ENCODE data around the gene LTB4R2.

LTB4R2 gene

GRCh38 chr14:24290746-24291145 lies 19.2 kb upstream of the LTB4R2 start:
- H3K27ac ChIP-seq (ENCODE audit: low read depth, low read length): no peak overlapping the region
- no peak overlapping the region for H3K4me3 ChIP-seq (ENCODE audit: low read depth, low read length)
- no peaks in the 10 kb centered on the region for H3K9me3 ChIP-seq (ENCODE audit: control insufficient read depth, insufficient read depth, low read length)
- peaks cover 31% of the 10 kb centered on the region for H3K36me3 ChIP-seq (ENCODE audit: control insufficient read depth, insufficient read depth, low read length)
- no peak overlapping the region for H3K9ac ChIP-seq (ENCODE audit: low read depth, low read length)
- H3K4me1 ChIP-seq (ENCODE audit: control insufficient read depth, insufficient read depth, low read length): no peaks in the 10 kb centered on the region
- H3K27me3 ChIP-seq (ENCODE audit: control insufficient read depth, insufficient read depth, low read length): no peaks in the 10 kb centered on the region

GRCh38 chr14:24291446-24292117 lies 18.4 kb upstream of the LTB4R2 start:
- no peak overlapping the region for H3K4me3 ChIP-seq (ENCODE audit: low read depth, low read length)
- no peaks in the 10 kb centered on the region for H3K4me1 ChIP-seq (ENCODE audit: control insufficient read depth, insufficient read depth, low read length)
- H3K27me3 ChIP-seq (ENCODE audit: control insufficient read depth, insufficient read depth, low read length): no peaks in the 10 kb centered on the region
- H3K27ac ChIP-seq (ENCODE audit: low read depth, low read length): no peak overlapping the region
- H3K36me3 ChIP-seq (ENCODE audit: control insufficient read depth, insufficient read depth, low read length): peaks cover 38% of the 10 kb centered on the region
- no peaks in the 10 kb centered on the region for H3K9me3 ChIP-seq (ENCODE audit: control insufficient read depth, insufficient read depth, low read length)
- no peak overlapping the region for H3K9ac ChIP-seq (ENCODE audit: low read depth, low read length)

GRCh38 chr14:24292118-24292807 lies 17.7 kb upstream of the LTB4R2 start:
- Histone ChIP-seq H3K4me1 (ENCODE audit: control insufficient read depth, insufficient read depth, low read length) (no peaks in the 10 kb centered on the region), H3K9ac (ENCODE audit: low read depth, low read length) (no peak overlapping the region), H3K27me3 (ENCODE audit: control insufficient read depth, insufficient read depth, low read length) (no peaks in the 10 kb centered on the region), H3K4me3 (ENCODE audit: low read depth, low read length) (no peak overlapping the region), H3K36me3 (ENCODE audit: control insufficient read depth, insufficient read depth, low read length) (peaks cover 38% of the 10 kb centered on the region), H3K9me3 (ENCODE audit: control insufficient read depth, insufficient read depth, low read length) (no peaks in the 10 kb centered on the region), H3K27ac (ENCODE audit: low read depth, low read length) (no peak overlapping the region)

- Histone ChIP-seq H3K4me1 (ENCODE audit: control insufficient read depth, insufficient read depth, low read length) (no peaks in the 10 kb centered on the region), H3K4me3 (ENCODE audit: low read depth, low read length) (no peak overlapping the region), H3K9ac (ENCODE audit: low read depth, low read length) (no peak overlapping the region), H3K27me3 (ENCODE audit: control insufficient read depth, insufficient read depth, low read length) (no peaks in the 10 kb centered on the region), H3K36me3 (ENCODE audit: control insufficient read depth, insufficient read depth, low read length) (peaks cover 38% of the 10 kb centered on the region), H3K9me3 (ENCODE audit: control insufficient read depth, insufficient read depth, low read length) (no peaks in the 10 kb centered on the region), H3K27ac (ENCODE audit: low read depth, low read length) (no peak overlapping the region)
Measured at GRCh38 chr14:24293525-24293924, 16.4 kb upstream of the LTB4R2 start.

- peak overlapping the region; percentile 36 for H3K27ac ChIP-seq (ENCODE audit: low read depth, low read length)
- no peak overlapping the region for H3K9ac ChIP-seq (ENCODE audit: low read depth, low read length)
- peaks cover 10% of the 10 kb centered on the region; the same call in 1 of the 2 replicates for H3K4me1 ChIP-seq (ENCODE audit: control insufficient read depth, insufficient read depth, low read length)
- peaks cover 30% of the 10 kb centered on the region for H3K36me3 ChIP-seq (ENCODE audit: control insufficient read depth, insufficient read depth, low read length)
- no peaks in the 10 kb centered on the region for H3K9me3 ChIP-seq (ENCODE audit: control insufficient read depth, insufficient read depth, low read length)
- H3K27me3 ChIP-seq (ENCODE audit: control insufficient read depth, insufficient read depth, low read length): no peaks in the 10 kb centered on the region
- H3K4me3 ChIP-seq (ENCODE audit: low read depth, low read length): no peak overlapping the region
Measured at GRCh38 chr14:24296341-24297157, 13.4 kb upstream of the LTB4R2 start.

- Histone ChIP-seq H3K9ac (ENCODE audit: low read depth, low read length) (no peak overlapping the region), H3K27me3 (ENCODE audit: control insufficient read depth, insufficient read depth, low read length) (no peaks in the 10 kb centered on the region), H3K4me3 (ENCODE audit: low read depth, low read length) (no peak overlapping the region), H3K4me1 (ENCODE audit: control insufficient read depth, insufficient read depth, low read length) (peaks cover 10% of the 10 kb centered on the region; the same call in 1 of the 2 replicates), H3K27ac (ENCODE audit: low read depth, low read length) (no peak overlapping the region), H3K36me3 (ENCODE audit: control insufficient read depth, insufficient read depth, low read length) (peaks cover 33% of the 10 kb centered on the region), H3K9me3 (ENCODE audit: control insufficient read depth, insufficient read depth, low read length) (no peaks in the 10 kb centered on the region)
Measured at GRCh38 chr14:24297190-24297964, 12.6 kb upstream of the LTB4R2 start.

- Histone ChIP-seq H3K27me3 (ENCODE audit: control insufficient read depth, insufficient read depth, low read length) (no peaks in the 10 kb centered on the region), H3K9me3 (ENCODE audit: control insufficient read depth, insufficient read depth, low read length) (no peaks in the 10 kb centered on the region), H3K36me3 (ENCODE audit: control insufficient read depth, insufficient read depth, low read length) (peaks cover 43% of the 10 kb centered on the region), H3K4me1 (ENCODE audit: control insufficient read depth, insufficient read depth, low read length) (peaks cover 10% of the 10 kb centered on the region; the same call in 1 of the 2 replicates), H3K9ac (ENCODE audit: low read depth, low read length) (no peak overlapping the region; the same call in 1 of the 2 replicates), H3K4me3 (ENCODE audit: low read depth, low read length) (peak overlapping the region; percentile 92), H3K27ac (ENCODE audit: low read depth, low read length) (peak overlapping the region; percentile 79)
Measured at GRCh38 chr14:24298892-24299254, 11.1 kb upstream of the LTB4R2 start.

GRCh38 chr14:24299255-24300191 lies 10.4 kb upstream of the LTB4R2 start, which contains the start of the genes DHRS1 and NOP9:
Gene DHRS1, minus strand, starts transcription at chr14:24299780. Its CDS starts 674 bp downstream, at chr14:24299106.
Gene NOP9, plus strand, starts transcription at chr14:24299850. Its CDS starts 105 bp downstream, at chr14:24299955.
- peak within 1 kb of the TSS; percentile 92 for H3K4me3 ChIP-seq (ENCODE audit: low read depth, low read length)
- H3K9me3 ChIP-seq (ENCODE audit: control insufficient read depth, insufficient read depth, low read length): no peaks in the 10 kb centered on the region
- peaks cover 48% of the 10 kb centered on the region for H3K36me3 ChIP-seq (ENCODE audit: control insufficient read depth, insufficient read depth, low read length)
- H3K4me1 ChIP-seq (ENCODE audit: control insufficient read depth, insufficient read depth, low read length): peaks cover 10% of the 10 kb centered on the region; the same call in 1 of the 2 replicates
- peak within 1 kb of the TSS; percentile 79 for H3K27ac ChIP-seq (ENCODE audit: low read depth, low read length)
- no peaks in the 10 kb centered on the region for H3K27me3 ChIP-seq (ENCODE audit: control insufficient read depth, insufficient read depth, low read length)
- H3K9ac ChIP-seq (ENCODE audit: low read depth, low read length): peak within 1 kb of the TSS; percentile 70; the same call in 1 of the 2 replicates

- Histone ChIP-seq H3K36me3 (ENCODE audit: control insufficient read depth, insufficient read depth, low read length) (peaks cover 53% of the 10 kb centered on the region), H3K27me3 (ENCODE audit: control insufficient read depth, insufficient read depth, low read length) (no peaks in the 10 kb centered on the region), H3K4me3 (ENCODE audit: low read depth, low read length) (peak overlapping the region; percentile 92), H3K9me3 (ENCODE audit: control insufficient read depth, insufficient read depth, low read length) (no peaks in the 10 kb centered on the region), H3K9ac (ENCODE audit: low read depth, low read length) (peak overlapping the region; percentile 31; the same call in 1 of the 2 replicates), H3K27ac (ENCODE audit: low read depth, low read length) (no peak overlapping the region), H3K4me1 (ENCODE audit: control insufficient read depth, insufficient read depth, low read length) (peaks cover 10% of the 10 kb centered on the region; the same call in 1 of the 2 replicates)
Measured at GRCh38 chr14:24300326-24300980, 9.5 kb upstream of the LTB4R2 start.

Data from HUES48 (cell line).